GM21390 (cell line): ENCODE measurements around the gene MAPK14.

Experiments
- ATAC-seq: cut with Tn5 transposase; IDR thresholded peaks from one replicate; pipeline ENCODE4 v1.9.1; 2021; ENCODE audit not compliant: unreplicated experiment

MAPK14 gene

GRCh38 chr6:36132246-36132895, 104.8 kb downstream of the MAPK14 start:
- no peak for ATAC-seq

GRCh38 chr6:36133148-36133547, 105.5 kb downstream of the MAPK14 start:
- ATAC-seq, result no peak

- ATAC-seq, result no peak
Observed at GRCh38 chr6:36133912-36134311, 106.3 kb downstream of the MAPK14 start.

- no peak for ATAC-seq
Observed at GRCh38 chr6:36135053-36135731, 107.6 kb downstream of the MAPK14 start.

- ATAC-seq, result no peak
Observed at GRCh38 chr6:36136034-36136433, 108.4 kb downstream of the MAPK14 start.

GRCh38 chr6:36136551-36136950, 108.9 kb downstream of the MAPK14 start:
- no peak for ATAC-seq

GRCh38 chr6:36138667-36139066, 111.1 kb downstream of the MAPK14 start:
- no peak for ATAC-seq

- ATAC-seq, result no peak
Observed at GRCh38 chr6:36139431-36139830, 111.8 kb downstream of the MAPK14 start.

- ATAC-seq, result no peak
Observed at GRCh38 chr6:36139991-36140710, 112.5 kb downstream of the MAPK14 start.

- no peak for ATAC-seq
Observed at GRCh38 chr6:36141091-36141490, 113.5 kb downstream of the MAPK14 start.

- ATAC-seq, result no peak
Observed at GRCh38 chr6:36141961-36142360, 114.4 kb downstream of the MAPK14 start.

GRCh38 chr6:36142971-36143838, 115.6 kb downstream of the MAPK14 start:
- ATAC-seq, result no peak

- ATAC-seq, result no peak
Observed at GRCh38 chr6:36145495-36145894, 117.9 kb downstream of the MAPK14 start.

- no peak for ATAC-seq
Observed at GRCh38 chr6:36147294-36147693, 119.7 kb downstream of the MAPK14 start.

GRCh38 chr6:36149476-36149875, 121.9 kb downstream of the MAPK14 start:
- no peak for ATAC-seq

GRCh38 chr6:36150283-36150682, 122.7 kb downstream of the MAPK14 start:
- ATAC-seq, result no peak

- no peak for ATAC-seq
Observed at GRCh38 chr6:36154286-36154685, 126.7 kb downstream of the MAPK14 start.

GRCh38 chr6:36155662-36156061, 128.1 kb downstream of the MAPK14 start:
- ATAC-seq, result no peak

- ATAC-seq, result no peak
Observed at GRCh38 chr6:36160147-36160760, 132.6 kb downstream of the MAPK14 start.
